Limb (tissue), 2 donors: ENCODE measurements around the gene SPIB.
"Not testable (repeated sequence)": the region's sequence is repeated elsewhere in the genome, so short reads cannot be mapped to it uniquely, and the experiment has no call there.

Experiments used
- DNase-seq, 2 donors: peaks; one replicate each; pipeline ENCODE4 v3.0.0-alpha.2; 2016; ENCODE audit errors: extremely low spot score in 2 of 2

SPIB gene

DNA sequence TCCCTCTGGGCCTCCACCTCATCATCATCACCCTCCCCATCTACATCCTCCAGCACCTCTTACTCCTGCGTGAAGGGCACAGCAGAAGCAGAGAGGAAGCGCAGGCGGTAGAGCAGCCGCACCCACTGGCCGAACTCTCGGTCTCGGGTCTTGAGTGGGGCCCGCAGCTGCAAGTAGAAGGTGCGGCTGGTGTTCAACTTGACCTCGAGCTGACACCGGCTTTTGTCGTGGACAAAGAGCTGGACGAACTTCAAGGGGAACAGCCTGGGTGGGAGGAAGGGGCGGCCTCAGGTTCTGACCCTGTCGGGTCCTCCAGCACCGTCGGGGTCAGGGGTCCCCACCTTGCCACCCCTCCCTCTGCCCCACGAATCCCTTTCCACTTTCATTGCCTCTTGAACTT is 48.8 kb downstream of the SPIB start:
- DNase-seq, result no peak

DNA sequence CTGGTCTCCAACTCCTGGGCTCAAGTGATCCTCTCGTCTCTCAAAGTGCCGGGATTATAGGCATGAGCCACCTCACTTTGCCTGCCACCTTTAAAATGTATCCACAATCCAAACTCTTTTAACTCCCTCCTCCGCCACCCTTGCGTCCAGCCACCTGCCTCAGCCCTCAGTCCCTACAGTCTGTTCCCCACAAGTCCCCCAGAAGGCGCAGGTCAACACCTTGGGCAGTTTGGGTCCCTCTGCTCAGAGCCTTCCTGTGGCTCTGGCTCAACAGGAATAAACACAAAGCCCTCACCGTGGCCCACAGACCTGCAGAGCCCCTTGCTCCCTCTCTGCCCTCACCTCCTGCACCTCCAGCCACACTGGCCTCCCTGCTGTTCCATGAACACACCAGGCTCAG is 50.1 kb downstream of the SPIB start:
- no peak for DNase-seq

DNA sequence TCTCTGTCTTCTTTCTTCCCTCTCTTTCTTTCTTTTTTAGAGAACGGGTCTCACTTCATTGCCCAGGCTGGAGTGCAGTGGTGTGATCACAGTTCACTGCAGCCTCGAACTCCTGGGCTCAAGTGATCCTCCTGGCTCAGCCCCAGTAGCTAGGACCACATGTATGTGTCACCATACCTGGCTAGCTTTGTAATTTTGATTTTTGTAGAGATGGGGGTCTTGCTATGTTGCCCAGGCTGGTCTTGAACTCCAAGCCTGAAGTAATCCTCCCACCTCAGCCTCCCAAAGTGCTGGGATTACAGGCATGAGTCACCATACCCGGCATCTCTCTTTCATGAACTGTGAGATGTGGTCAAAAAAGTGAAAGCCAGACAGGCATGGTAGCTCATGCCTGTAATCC is 54.6 kb downstream of the SPIB start:
- DNase-seq, result not testable (repeated sequence)

DNA sequence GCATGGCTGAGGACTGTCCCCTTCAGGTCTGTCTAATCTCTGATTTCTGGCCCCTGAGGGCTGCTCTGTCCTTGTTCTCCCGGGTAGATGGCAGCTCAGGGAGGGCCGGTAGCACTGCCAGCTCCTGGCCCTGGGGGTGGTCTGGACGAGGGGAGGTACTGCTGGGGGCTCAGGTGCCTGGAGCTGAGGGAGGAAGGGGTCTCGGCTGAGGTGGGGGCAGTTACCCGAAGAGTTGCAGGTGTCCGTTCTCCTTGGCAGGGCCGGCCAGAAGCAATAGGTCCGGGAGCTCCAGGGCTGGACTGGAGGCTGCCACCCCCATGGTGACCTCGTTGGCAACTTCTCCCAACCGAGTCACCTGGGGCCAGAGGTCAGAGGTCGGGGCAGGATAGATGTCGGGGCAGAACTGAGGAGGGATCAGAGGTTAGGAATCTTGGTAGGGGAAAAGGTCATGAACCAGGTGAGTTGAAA is 56.4 kb downstream of the SPIB start:
- no peak for DNase-seq

DNA sequence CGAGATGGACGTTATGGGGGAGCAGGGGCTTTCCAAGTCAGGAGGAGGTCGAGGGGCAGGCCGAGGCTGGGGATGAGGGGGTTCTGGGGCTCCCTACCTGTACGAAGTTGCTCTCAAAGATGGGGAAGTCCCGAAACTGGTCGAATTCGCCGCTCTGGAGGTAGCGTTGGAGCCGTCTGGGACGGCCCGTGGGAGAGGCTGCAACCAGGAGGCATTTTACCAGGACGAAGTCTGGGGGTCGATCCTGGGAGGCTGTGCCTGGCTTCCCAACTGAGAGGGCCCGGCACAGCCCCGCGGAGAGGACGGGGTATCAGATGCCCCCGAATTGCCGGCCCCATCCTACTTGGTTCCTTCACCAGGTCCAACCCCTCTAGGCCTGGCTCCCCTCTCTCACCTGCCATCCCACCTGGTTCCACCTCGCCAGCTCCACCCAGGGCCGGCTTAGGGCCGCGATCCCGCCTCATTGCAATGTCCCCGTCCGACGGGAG is 57.0 kb downstream of the SPIB start:
- no peak for DNase-seq

DNA sequence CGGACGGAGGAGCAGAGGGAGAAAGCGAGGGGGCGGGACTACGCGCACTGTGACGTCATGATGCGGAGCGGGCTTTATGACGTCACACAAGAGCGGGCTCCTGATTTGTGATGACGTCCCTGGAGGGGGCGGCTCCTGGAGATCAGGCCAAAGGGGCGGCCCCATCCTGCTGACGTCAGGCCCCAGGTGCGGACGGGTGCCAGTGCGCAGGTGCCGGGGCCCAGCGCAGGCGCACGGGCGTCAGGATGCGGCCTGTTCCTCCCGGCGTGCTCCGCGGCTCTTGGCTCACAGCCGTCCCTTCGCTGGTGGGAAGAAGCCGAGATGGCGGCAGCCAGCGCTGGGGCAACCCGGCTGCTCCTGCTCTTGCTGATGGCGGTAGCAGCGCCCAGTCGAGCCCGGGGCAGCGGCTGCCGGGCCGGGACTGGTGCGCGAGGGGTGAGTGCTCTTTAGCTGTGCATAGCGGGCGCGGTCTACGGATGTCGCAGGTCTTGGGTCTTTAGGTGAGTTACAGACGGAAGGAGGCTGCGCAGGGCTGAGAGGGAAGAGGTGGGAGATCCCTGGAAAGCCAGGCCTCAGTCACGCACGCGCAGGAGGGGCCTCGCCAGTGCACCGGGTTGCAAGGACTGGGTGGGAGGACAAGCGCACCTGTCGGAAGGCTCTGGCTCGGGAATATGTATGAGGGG is 57.6 kb downstream of the SPIB start, which contains the start of the genes EMC10 and GARIN5A:
EMC10 (plus strand) TSS at position 284 of the 683 bp plus-strand sequence; CDS start at position 322, 38 bp downstream.
GARIN5A (minus strand) TSS at position 625 of the 683 bp plus-strand sequence; CDS start at position 165, 460 bp downstream.
- DNase-seq, result peak; percentile 92 to 98

DNA sequence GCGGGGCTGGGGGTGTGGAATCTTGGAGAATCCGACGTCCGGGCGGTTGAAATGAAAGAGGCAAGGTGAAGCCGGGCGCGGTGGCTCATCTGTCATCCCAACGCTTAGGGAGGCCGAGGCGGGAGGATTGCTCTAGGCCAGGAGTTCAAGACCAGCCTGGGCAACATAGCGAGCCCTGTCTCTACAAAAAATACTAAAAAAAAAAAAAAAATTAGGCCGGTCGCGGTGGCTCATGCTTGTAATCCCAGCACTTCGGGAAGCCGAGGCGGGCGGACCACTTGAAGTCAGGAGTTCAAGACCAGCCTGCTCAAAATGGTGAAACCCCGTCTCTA is 58.1 kb downstream of the SPIB start:
- DNase-seq, result no peak

DNA sequence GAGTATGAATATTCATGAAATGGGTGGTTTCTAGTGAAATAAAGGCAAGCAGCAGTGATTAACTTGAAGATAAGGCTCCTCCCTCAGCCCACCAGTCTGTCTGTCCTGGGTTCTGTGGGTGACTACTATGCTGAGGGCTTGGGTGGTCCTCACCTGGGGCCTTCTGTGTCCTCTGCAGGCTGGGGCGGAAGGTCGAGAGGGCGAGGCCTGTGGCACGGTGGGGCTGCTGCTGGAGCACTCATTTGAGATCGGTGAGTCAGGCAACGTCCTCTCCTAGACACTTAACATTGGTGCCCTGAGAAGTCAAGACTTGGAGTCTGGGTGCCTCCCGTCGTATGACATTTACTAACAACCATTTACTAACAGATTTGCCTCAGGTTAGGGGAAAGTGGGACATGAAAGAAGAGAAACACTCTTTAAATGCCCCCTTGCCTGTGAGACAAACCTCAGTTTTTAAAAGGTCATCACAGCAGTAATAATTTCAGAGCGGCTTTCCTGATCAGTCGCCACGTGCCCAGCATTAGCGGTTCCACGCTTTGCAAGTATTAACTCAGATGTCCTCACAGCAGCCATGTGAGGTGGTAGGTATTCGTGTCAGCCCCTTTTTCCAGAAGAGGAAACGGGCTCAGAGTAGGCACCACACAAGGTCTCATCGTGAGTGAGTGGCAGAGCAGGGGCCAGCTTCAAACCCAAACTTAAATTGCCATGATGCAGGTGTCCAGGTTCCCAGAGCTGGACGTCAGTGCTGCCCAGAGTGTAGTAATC is 59.2 kb downstream of the SPIB start:
- DNase-seq, result no peak

DNA sequence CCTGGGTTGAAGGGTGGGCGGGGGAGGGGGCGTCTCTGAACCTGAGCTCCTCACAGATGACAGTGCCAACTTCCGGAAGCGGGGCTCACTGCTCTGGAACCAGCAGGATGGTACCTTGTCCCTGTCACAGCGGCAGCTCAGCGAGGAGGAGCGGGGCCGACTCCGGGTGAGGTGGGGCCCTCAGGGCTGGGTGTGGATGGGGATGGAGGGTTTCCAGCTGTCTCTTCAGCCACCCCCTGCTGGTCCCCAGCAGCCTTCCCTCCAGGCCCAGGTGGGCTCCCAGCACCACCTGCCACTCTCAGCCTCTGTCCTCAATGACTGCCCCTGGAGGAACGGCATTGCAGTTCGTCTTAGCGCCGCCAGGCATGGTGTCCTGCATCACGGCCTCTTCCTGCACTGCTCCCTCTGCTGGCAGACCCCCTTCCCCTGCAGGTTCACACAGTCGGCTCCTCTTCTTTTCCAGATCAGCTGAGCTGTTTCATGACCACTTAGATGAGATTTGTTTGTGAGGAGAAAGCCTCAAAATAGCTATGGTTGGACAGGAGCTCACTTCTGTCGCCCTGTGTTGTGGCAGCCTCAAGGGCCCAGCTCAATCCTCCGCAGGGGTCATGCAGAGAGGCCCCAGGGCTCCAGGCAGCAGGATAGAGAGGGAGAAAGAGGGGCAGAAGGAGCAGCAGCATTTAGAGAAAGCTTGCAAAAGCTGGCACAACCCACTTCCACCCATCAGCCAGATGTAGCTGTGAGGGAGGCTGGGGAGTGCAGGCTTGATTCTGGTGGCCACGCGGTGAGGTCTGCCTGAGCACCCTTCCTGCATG is 60.4 kb downstream of the SPIB start:
- no peak for DNase-seq

DNA sequence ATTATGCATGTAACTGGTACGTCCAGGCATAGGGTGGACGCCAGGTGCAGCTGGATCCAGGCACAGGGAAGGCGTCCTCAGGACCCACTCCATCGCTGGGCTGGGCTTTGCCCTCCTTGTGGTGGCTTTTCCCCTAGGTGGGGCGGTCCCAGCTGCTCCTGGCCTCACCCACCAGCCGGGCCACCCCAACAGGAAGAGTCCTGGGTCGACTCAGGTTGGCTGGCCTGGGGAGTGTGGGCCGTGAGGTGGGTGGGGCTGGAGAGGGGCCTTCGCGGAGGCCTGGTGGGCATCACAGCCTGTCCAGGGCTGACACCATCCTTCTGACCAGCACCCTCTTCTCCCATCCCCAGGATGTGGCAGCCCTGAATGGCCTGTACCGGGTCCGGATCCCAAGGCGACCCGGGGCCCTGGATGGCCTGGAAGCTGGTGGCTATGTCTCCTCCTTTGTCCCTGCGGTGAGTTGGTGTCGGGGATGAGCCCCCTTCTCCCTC is 61.1 kb downstream of the SPIB start:
- no peak for DNase-seq

DNA sequence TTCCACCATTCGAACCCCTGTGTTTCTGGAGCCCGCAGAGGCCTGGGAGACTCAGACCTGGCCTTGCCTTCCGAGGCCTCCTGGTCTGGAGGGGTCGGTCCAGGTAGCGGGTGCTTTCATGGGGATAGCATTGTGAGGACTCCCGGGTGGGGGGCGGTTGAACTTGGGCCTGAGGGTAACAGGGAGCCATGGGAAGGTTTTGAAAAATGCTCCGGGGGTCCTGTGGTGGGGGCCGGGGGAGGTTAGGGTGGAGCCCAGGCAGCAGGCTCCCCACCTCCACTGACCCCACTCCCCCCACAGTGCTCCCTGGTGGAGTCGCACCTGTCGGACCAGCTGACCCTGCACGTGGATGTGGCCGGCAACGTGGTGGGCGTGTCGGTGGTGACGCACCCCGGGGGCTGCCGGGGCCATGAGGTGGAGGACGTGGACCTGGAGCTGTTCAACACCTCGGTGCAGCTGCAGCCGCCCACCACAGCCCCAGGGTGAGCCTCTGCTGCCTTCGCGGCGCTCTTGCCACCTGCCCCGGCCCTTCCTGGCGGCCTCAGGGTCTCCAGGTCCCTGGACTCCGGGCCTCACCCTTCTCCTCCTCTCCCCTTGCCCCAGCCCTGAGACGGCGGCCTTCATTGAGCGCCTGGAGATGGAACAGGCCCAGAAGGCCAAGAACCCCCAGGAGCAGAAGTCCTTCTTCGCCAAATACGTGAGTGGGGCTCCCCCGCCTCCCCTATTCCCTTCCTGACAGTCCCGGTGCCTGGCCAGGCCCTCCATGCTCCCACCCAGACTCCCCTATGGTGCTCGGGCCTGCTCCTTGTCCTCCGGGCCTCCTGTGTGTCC is 61.8 kb downstream of the SPIB start:
- no peak for DNase-seq
